GM20000 (cell line): Measurements from ENCODE around the gene TNFRSF4.

Source experiments
- DNase-seq: peaks from one replicate; pipeline ENCODE4 v3.0.0; 2012; ENCODE audit warnings: low spot score
- CTCF ChIP-seq: IDR thresholded peaks from 2 replicates; pipeline ENCODE4 v1.5.1; 2012; ENCODE audit warnings: mild to moderate bottlenecking, control low read depth; ENCODE audit errors: extremely low read depth, missing control alignments

Gene TNFRSF4

GRCh38 chr1:1239227-1239613 lies 25.3 kb upstream of the TNFRSF4 start:
- no peak for DNase-seq
- TF ChIP-seq CTCF: no peak

- DNase-seq: no peak
- TF ChIP-seq CTCF: no peak
Measured at GRCh38 chr1:1238702-1239178, 24.8 kb upstream of the TNFRSF4 start.

- TF ChIP-seq CTCF: no peak
- peak; percentile 65 for DNase-seq
Measured at GRCh38 chr1:1237874-1238701, 24.1 kb upstream of the TNFRSF4 start.

GRCh38 chr1:1236945-1237873 lies 23.3 kb upstream of the TNFRSF4 start:
- no peak for TF ChIP-seq CTCF
- DNase-seq: no peak

GRCh38 chr1:1236176-1236763 lies 22.3 kb upstream of the TNFRSF4 start:
- no peak for DNase-seq
- TF ChIP-seq CTCF: no peak

GRCh38 chr1:1235016-1235744 lies 21.2 kb upstream of the TNFRSF4 start:
- TF ChIP-seq CTCF: no peak
- DNase-seq: no peak
